H9 (cell line): ENCODE measurements around the gene CPSF2. TPM values are rescaled to one million over a fixed set of nuclear protein-coding genes. Genes with fewer than 3 reads are reported as not detected.

ENCODE experiments used
- DNase-seq: peaks from one replicate; pipeline ENCODE4 v3.0.0-alpha.2; 2017
- H2AFZ ChIP-seq: one replicate; pipeline ENCODE4 v1.6.1; 2013; ENCODE audit warnings: mild to moderate bottlenecking, low read length, control low read depth, moderate library complexity
- H2AK5ac ChIP-seq: 2 replicates; pipeline ENCODE4 v1.6.1; 2013; ENCODE audit warnings: low read length, control low read depth, mixed read lengths; ENCODE audit not compliant: insufficient read length
- H2BK120ac ChIP-seq: one replicate; pipeline ENCODE4 v1.6.1; 2013; ENCODE audit warnings: low read depth, mild to moderate bottlenecking, low read length, control low read depth, inconsistent platforms; ENCODE audit not compliant: poor library complexity, severe bottlenecking
- H2BK12ac ChIP-seq: 2 replicates; pipeline ENCODE4 v1.6.1; 2013; ENCODE audit warnings: low read length, control low read depth, mixed read lengths, low read depth; ENCODE audit not compliant: insufficient read length
- H2BK15ac ChIP-seq: 2 replicates; pipeline ENCODE4 v1.6.1; 2013; ENCODE audit warnings: low read depth, low read length, control low read depth
- H2BK20ac ChIP-seq: one replicate; pipeline ENCODE4 v1.6.1; 2013; ENCODE audit warnings: low read depth, mild to moderate bottlenecking, low read length, control low read depth, inconsistent platforms; ENCODE audit not compliant: poor library complexity, severe bottlenecking
- H2BK5ac ChIP-seq: 2 replicates; pipeline ENCODE4 v1.6.1; 2013; ENCODE audit warnings: low read length, control low read depth, mixed read lengths; ENCODE audit not compliant: insufficient read length
- H3K14ac ChIP-seq: 2 replicates; pipeline ENCODE4 v1.6.1; 2013; ENCODE audit warnings: low read length, control low read depth; ENCODE audit not compliant: insufficient read depth
- H3K18ac ChIP-seq: 2 replicates; pipeline ENCODE4 v1.6.1; 2013; ENCODE audit warnings: low read depth, mild to moderate bottlenecking, mixed read lengths, low read length, control low read depth; ENCODE audit not compliant: insufficient read length
- H3K23ac ChIP-seq: 2 replicates; pipeline ENCODE4 v1.6.1; 2013; ENCODE audit warnings: low read length, control low read depth, mixed read lengths, low read depth; ENCODE audit not compliant: insufficient read length
- H3K23me2 ChIP-seq: 2 replicates; pipeline ENCODE4 v1.6.1; 2013; ENCODE audit warnings: low read depth, mild to moderate bottlenecking, mixed read lengths, low read length, control low read depth; ENCODE audit not compliant: insufficient read length, poor library complexity, severe bottlenecking
- H3K27ac ChIP-seq: 2 replicates; pipeline ENCODE4 v1.5.1; 2013; ENCODE audit warnings: low read length, control low read depth, mixed read lengths, low read depth; ENCODE audit not compliant: insufficient read length
- H3K27me3 ChIP-seq: 2 replicates; pipeline ENCODE4 v1.6.1; 2013; ENCODE audit warnings: low read length, control low read depth, inconsistent platforms; ENCODE audit not compliant: insufficient read depth
- H3K4ac ChIP-seq: 2 replicates; pipeline ENCODE4 v1.6.1; 2013; ENCODE audit warnings: low read depth, mild to moderate bottlenecking, control low read depth, inconsistent platforms, low read length, moderate library complexity
- H3K4me1 ChIP-seq: 2 replicates; pipeline ENCODE4 v1.6.1; 2013; ENCODE audit warnings: low read length, control low read depth, inconsistent platforms; ENCODE audit not compliant: insufficient read depth
- H3K4me2 ChIP-seq: 2 replicates; pipeline ENCODE4 v1.6.1; 2013; ENCODE audit warnings: low read length, control low read depth, mixed read lengths; ENCODE audit not compliant: insufficient read length, insufficient read depth
- H3K56ac ChIP-seq: 2 replicates; pipeline ENCODE4 v1.6.1; 2013; ENCODE audit warnings: low read depth, mild to moderate bottlenecking, mixed read lengths, low read length, control low read depth; ENCODE audit not compliant: insufficient read length
- H3K79me1 ChIP-seq: 2 replicates; pipeline ENCODE4 v1.6.1; 2013; ENCODE audit warnings: low read depth, mild to moderate bottlenecking, moderate library complexity, low read length, control low read depth, inconsistent platforms; ENCODE audit not compliant: insufficient read depth, poor library complexity, severe bottlenecking
- H3K79me2 ChIP-seq: 2 replicates; pipeline ENCODE4 v1.6.1; 2013; ENCODE audit warnings: low read length, control low read depth, inconsistent platforms; ENCODE audit not compliant: insufficient read depth
- H3K9ac ChIP-seq: 2 replicates; pipeline ENCODE4 v1.6.1; 2013; ENCODE audit warnings: low read length, control low read depth, mixed read lengths; ENCODE audit not compliant: insufficient read length; ENCODE audit errors: extremely low read depth
- H3K9me3 ChIP-seq: one replicate; pipeline ENCODE4 v1.6.1; 2013; ENCODE audit warnings: low read depth, low read length, inconsistent platforms; ENCODE audit not compliant: control insufficient read depth
- H3T11ph ChIP-seq: one replicate; pipeline ENCODE4 v1.6.1; 2013; ENCODE audit warnings: mild to moderate bottlenecking, low read length, control low read depth, inconsistent platforms
- H4K20me1 ChIP-seq: one replicate; pipeline ENCODE4 v1.6.1; 2013; ENCODE audit not compliant: control insufficient read depth, insufficient read length, insufficient read depth
- H4K5ac ChIP-seq: 2 replicates; pipeline ENCODE4 v1.6.1; 2013; ENCODE audit warnings: low read depth, mild to moderate bottlenecking, mixed read lengths, low read length, control low read depth; ENCODE audit not compliant: insufficient read length
- H4K8ac ChIP-seq: replicated peaks from 2 replicates; pipeline ENCODE4 v1.6.1; 2013; ENCODE audit warnings: low read length, control low read depth, mixed read lengths, low read depth; ENCODE audit not compliant: insufficient read length
- H4K91ac ChIP-seq: 2 replicates; pipeline ENCODE4 v1.6.1; 2013; ENCODE audit warnings: low read depth, mild to moderate bottlenecking, moderate library complexity, mixed read lengths, low read length, control low read depth; ENCODE audit not compliant: insufficient read length
- H3K27ac Mint-ChIP-seq, 3 experiments: 2 replicates in 2 of 3; 3 replicates in 1 of 3; pipeline ENCODE4 v1.8.0; 2020 to 2021; ENCODE audit warnings: mixed read lengths in 3 of 3, mild to moderate bottlenecking in 1 of 3, moderate library complexity in 1 of 3
- H3K27me3 Mint-ChIP-seq: 2 replicates; pipeline ENCODE4 v1.8.0; 2021; ENCODE audit warnings: low read depth, mild to moderate bottlenecking, moderate library complexity, mixed read lengths
- H3K36me3 Mint-ChIP-seq, 3 experiments: 2 replicates in 2 of 3; 3 replicates in 1 of 3; pipeline ENCODE4 v1.8.0; 2020 to 2021; ENCODE audit warnings: low read depth in 3 of 3, mixed read lengths in 3 of 3; ENCODE audit not compliant: insufficient read depth in 1 of 3
- H3K4me1 Mint-ChIP-seq, 2 experiments: 2 replicates each; pipeline ENCODE4 v1.8.0; 2020; ENCODE audit warnings: mixed read lengths in 2 of 2
- H3K4me3 Mint-ChIP-seq, 2 experiments: 2 replicates in 1 of 2; 3 replicates in 1 of 2; pipeline ENCODE4 v1.8.0; 2020 to 2021; ENCODE audit warnings: mild to moderate bottlenecking in 2 of 2, mixed read lengths in 2 of 2, moderate library complexity in 1 of 2
- H3K9me3 Mint-ChIP-seq, 2 experiments: 2 replicates in 1 of 2; 3 replicates in 1 of 2; pipeline ENCODE4 v1.8.0; 2020; ENCODE audit warnings: mild to moderate bottlenecking in 2 of 2, mixed read lengths in 2 of 2, moderate library complexity in 1 of 2
- CTCF ChIP-seq: fragments of 200-600 bp; sonication (generic); conservative IDR thresholded peaks from 3 replicates; pipeline ENCODE4 v1.8.0; 2021; ENCODE audit warnings: antibody characterized with exemption, mild to moderate bottlenecking
- WGBS: extraction: QIAGEN DNeasy Blood & Tissue Kit; methylation state at CpG from one replicate; pipeline ENCODE4 v1.1.7; 2013; ENCODE audit warnings: missing lambda C conversion rate, low lambda C conversion rate, mixed read lengths; ENCODE audit not compliant: insufficient read length; ENCODE audit errors: extremely low coverage; 5-methylcytosine and 5-hydroxymethylcytosine counted together
- total RNA-seq: library from RNA; stranded (reverse); gene quantifications from 2 replicates; pipeline ENCODE4 v1.2.1, GENCODE V29; 2021

CPSF2 gene
- total RNA-seq, 1 experiment from 2014 or later = 108 TPM

GRCh38 chr14:92121207-92121669 lies 531 bp upstream of the CPSF2 start:
- H3K27ac ChIP-seq = no peak overlapping the region
- H3K4me3 Mint-ChIP-seq = peak overlapping the region; percentile 93 to 98
- no peaks in the 10 kb centered on the region; the same call in 1 of the 2 replicates for H3K27me3 Mint-ChIP-seq
- H4K20me1 ChIP-seq = peaks cover 3% of the 10 kb centered on the region
- peak overlapping the region; percentile 100 for H3K27ac Mint-ChIP-seq
- H2BK120ac ChIP-seq = no peak overlapping the region
- H3K9me3 ChIP-seq = no peaks in the 10 kb centered on the region
- H3K4me1 Mint-ChIP-seq = peaks cover 15 to 20% of the 10 kb centered on the region in 2 experiments
- H2BK20ac ChIP-seq = no peak overlapping the region
- no peak for DNase-seq
- H3K9ac ChIP-seq = peak overlapping the region; percentile 99
- H3K23me2 ChIP-seq = peaks cover 7% of the 10 kb centered on the region
- no CpG with 5 or more reads among the region's 36 CpGs for WGBS
- H3K4me2 ChIP-seq = peak overlapping the region; percentile 58
- H3K79me2 ChIP-seq = no peaks in the 10 kb centered on the region; the same call in 1 of the 2 replicates
- H2AK5ac ChIP-seq = no peak overlapping the region
- H3K9me3 Mint-ChIP-seq = peaks cover 0 to 2% of the 10 kb centered on the region in 2 experiments; a peak in 2 of 5 replicates
- no peak overlapping the region for H4K5ac ChIP-seq
- TF ChIP-seq CTCF = no peak
- no peak overlapping the region for H3K23ac ChIP-seq
- no peak overlapping the region for H2BK15ac ChIP-seq
- peak overlapping the region; percentile 95 for H3K14ac ChIP-seq
- no peak overlapping the region for H2AFZ ChIP-seq
- no peak overlapping the region for H2BK5ac ChIP-seq
- no peak overlapping the region for H4K91ac ChIP-seq
- no peak overlapping the region for H4K8ac ChIP-seq
- peaks cover 17 to 46% (median 43%) of the 10 kb centered on the region in 3 experiments; a peak in 6 of 7 replicates for H3K36me3 Mint-ChIP-seq
- H3K18ac ChIP-seq = peak overlapping the region; percentile 87
- H3K4me1 ChIP-seq = no peaks in the 10 kb centered on the region
- peak overlapping the region; percentile 77 for H3K56ac ChIP-seq
- no peaks in the 10 kb centered on the region for H3K79me1 ChIP-seq
- H3T11ph ChIP-seq = no peak overlapping the region
- no peak overlapping the region for H3K4ac ChIP-seq
- no peak overlapping the region for H2BK12ac ChIP-seq
- no peaks in the 10 kb centered on the region for H3K27me3 ChIP-seq
